ENCODE data around the gene EPM2A. TPM values are rescaled to one million over a fixed set of nuclear protein-coding genes. Genes with fewer than 3 reads are reported as not detected.

The EPM2A gene
- total and polyA plus RNA-seq, 10 of the 15 experiments (the other 5 are each of a cell fraction or from before 2014, with no cell fraction given) = 3.4 to 13.0 (median 7.9) TPM

- H3K36me3 ChIP-seq (ENCODE audit: control insufficient read depth in 2 of 2, insufficient read depth in 2 of 2, low read length in 1 of 2) = no peaks in the 10 kb centered on the region
- H3K27me3 ChIP-seq (replicated peaks in 1 of 2; ENCODE audit: control insufficient read depth in 2 of 2, insufficient read depth in 2 of 2, low read length in 1 of 2) = no peaks in the 10 kb centered on the region
- no peak overlapping the region for H3K9ac ChIP-seq (ENCODE audit: control insufficient read depth, insufficient read depth, low read length)
- H3K4me3 ChIP-seq = no peak overlapping the region
- ChIA-PET RAD21 (ENCODE audit: unreplicated experiment) (no interaction called here), SMC1A (ENCODE audit: uncharacterized antibody, unreplicated experiment) (no interaction called here), POLR2A (no interaction called here), CTCF (no interaction called here)
- H3K4me1 ChIP-seq (ENCODE audit: control insufficient read depth, insufficient read depth, low read length) = no peaks in the 10 kb centered on the region
- TF ChIP-seq PAX5 (IDR thresholded peaks at IDR 0.05; ENCODE audit: borderline replicate concordance, low read depth, low read length) (no peak), SIN3A (IDR thresholded peaks at IDR 0.05; ENCODE audit: low read depth, low read length) (no peak), HCFC1 (IDR thresholded peaks at IDR 0.05; ENCODE audit: low read length) (no peak), HDGF (IDR thresholded peaks at IDR 0.05) (no peak), PAX8 (IDR thresholded peaks at IDR 0.05) (no peak), TCF12 (IDR thresholded peaks at IDR 0.05; ENCODE audit: low read depth, low read length) (no peak), RFX5 (IDR thresholded peaks at IDR 0.05; ENCODE audit: low read depth, low read length) (no peak), KLF5 (IDR thresholded peaks at IDR 0.05; ENCODE audit: partially characterized antibody) (no peak), NFYA (IDR thresholded peaks at IDR 0.05; ENCODE audit: borderline replicate concordance, low read depth, low read length) (no peak), TCF3 (IDR thresholded peaks at IDR 0.05; ENCODE audit: borderline replicate concordance, insufficient read depth, low read depth, low read length) (no peak), SMARCA5 (IDR thresholded peaks at IDR 0.05) (no peak), RELB (IDR thresholded peaks at IDR 0.05; ENCODE audit: low read depth) (no peak), SUPT20H (IDR thresholded peaks at IDR 0.05; ENCODE audit: borderline replicate concordance, control insufficient read depth, low read depth, low read length) (no peak)
- in situ Hi-C loops (cut with MboI) (no loop called here), intact Hi-C loops (cut with micrococcal nuclease; ENCODE audit: unreplicated experiment) (no loop called here)
- no peaks in the 10 kb centered on the region for H3K9me3 ChIP-seq (replicated peaks; ENCODE audit: control insufficient read depth, insufficient read depth, low read length)
- DNase-seq (ENCODE audit: low read depth, low spot score) = no peak
- H2AFZ ChIP-seq (ENCODE audit: control insufficient read depth, low read depth, low read length) = no peak overlapping the region
- H4K20me1 ChIP-seq (ENCODE audit: control insufficient read depth, insufficient read depth) = no peaks in the 10 kb centered on the region
- no peak for ATAC-seq
- no peak overlapping the region for H3K27ac ChIP-seq (ENCODE audit: control insufficient read depth, insufficient read depth)
- H3K79me2 ChIP-seq (ENCODE audit: control insufficient read depth, insufficient read depth, low read length) = no peaks in the 10 kb centered on the region
- H3K4me2 ChIP-seq (ENCODE audit: control insufficient read depth, insufficient read depth) = no peak overlapping the region
- WGBS (ENCODE audit: insufficient coverage, insufficient replicate concordance, low lambda C conversion rate, missing lambda C conversion rate) = 58% methylated on average over 4 of the region's 4 CpGs
- no peak for FAIRE-seq
- no TSS peak for BruUV-seq (replicated peaks)
Measured at GRCh38 chr6:145602726-145603326, 132.5 kb downstream of the EPM2A start.
